HG02852 (cell line): ENCODE data around the gene SRGAP2.
"Not testable (repeated sequence)": the region's sequence is repeated elsewhere in the genome, so short reads cannot be mapped to it uniquely, and the experiment has no call there.

Experiments
- ATAC-seq: cut with Tn5 transposase; IDR thresholded peaks from one replicate; pipeline ENCODE4 v1.9.1; 2021; ENCODE audit warnings: mild to moderate bottlenecking, moderate library complexity; ENCODE audit not compliant: unreplicated experiment

Gene SRGAP2

GRCh38 chr1:206204871-206205270, 1.5 kb downstream of the SRGAP2 start:
- ATAC-seq = not testable (repeated sequence)

GRCh38 chr1:206205569-206205968, 2.2 kb downstream of the SRGAP2 start:
- ATAC-seq = not testable (repeated sequence)

DNA sequence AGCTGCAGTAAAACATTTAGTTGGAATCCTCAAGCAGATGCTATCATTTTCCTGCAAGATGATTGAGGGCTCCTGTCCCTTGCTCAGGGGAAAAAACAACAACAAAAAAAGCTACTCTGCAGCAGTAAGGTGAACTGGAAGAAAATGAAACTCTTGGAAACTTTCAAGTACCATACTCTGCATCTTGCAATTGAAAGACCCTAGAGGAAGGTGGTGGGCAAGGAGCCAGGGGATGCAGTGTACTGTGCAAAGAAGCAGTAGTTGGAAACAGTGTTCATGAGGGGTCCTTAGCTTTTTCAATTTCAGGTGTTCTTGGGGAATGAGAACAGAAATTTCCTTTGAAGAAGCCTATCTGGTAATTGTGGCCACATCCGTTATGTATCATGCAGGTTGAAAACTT, 7.5 kb downstream of the SRGAP2 start:
- ATAC-seq = not testable (repeated sequence)

DNA sequence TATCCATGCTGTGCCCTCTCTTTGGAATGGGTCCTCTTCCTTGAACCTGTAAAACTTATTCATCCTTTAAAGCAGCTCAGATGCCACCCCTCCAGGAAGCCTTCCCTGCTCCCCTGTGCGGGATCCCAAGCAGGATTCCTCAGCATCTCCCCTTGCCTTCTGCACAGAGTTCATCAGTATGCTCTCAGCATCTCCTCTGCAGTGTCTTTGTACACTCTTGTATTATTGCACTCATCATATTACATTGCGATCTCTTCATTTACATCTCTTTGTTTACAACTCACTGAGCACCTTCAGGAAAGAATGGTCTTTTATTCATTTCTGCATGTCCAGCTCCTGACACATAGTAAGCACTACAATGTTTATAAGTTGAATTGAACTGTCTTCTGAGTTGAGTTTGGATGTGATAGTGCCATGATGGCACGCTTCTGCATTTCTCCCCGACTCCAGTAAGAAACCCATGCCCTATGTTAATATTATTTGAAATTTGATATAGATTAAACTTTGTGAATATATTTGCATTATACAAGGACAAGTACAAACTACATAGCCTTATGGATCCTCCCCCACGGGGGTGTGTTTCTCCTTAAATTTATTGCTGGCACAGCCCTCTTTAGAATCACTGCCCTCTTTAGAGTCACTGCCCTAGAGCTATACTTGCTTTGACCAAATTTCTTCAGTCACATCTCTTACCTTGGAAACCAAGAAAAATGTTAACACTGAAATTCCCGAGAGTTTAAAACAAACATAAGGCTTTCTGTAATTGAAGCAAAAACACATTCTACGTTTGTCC, 12.5 kb downstream of the SRGAP2 start:
- ATAC-seq = not testable (repeated sequence)

DNA sequence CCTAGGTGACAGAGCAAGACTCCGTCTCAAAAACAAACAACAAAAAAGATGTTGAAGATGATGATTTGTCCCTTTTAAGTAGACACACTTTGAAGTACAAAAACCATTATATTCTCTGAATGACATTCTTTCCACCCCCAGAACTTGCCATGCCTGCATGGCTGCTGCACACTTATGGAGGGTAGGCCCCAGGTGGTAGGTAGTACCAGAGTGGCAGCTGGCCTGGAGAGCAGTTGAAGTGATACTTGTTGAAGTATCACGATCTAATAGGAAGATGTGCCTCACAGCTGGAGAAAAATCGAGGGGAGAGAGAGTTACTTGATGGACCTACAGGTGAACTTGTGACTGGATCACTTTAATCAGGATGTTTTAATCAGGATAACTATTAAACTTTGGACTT, 14.9 kb downstream of the SRGAP2 start:
- ATAC-seq = not testable (repeated sequence)

- ATAC-seq = not testable (repeated sequence)
Observed at GRCh38 chr1:206218765-206219164, 15.4 kb downstream of the SRGAP2 start.

GRCh38 chr1:206219514-206220331, 16.4 kb downstream of the SRGAP2 start:
- ATAC-seq = not testable (repeated sequence)

DNA sequence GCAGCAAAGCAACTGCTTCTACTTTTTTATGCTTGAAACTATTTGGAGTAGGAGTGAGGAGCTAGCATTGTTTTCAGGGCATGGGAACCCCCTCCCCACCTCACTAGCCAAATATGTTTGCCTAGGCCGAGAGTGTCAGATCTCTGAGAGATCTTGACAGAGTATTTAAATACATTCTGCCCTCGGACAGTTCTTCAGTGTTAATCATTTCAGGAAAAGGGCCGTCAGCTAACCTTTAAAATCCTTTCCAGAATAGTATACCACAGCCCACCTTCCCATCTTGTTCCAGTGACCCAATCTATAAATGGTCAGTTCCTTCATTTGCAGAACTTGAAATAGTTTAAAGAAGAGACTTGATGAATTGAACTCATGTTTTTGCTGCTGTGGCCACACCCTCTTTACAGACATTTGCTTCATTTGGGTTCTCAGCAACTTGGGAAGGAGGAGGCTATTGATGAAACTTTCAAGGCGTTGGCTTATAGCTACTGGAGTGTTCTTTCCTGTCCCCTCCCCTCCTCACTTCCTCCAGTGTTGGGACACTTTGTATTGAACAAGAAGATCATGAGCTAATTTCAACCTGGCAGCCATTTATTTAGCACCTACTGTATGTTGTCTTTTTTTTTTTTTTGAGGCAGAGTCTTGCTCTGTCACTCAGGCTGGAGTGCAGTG, 17.1 kb downstream of the SRGAP2 start:
- ATAC-seq = not testable (repeated sequence)

DNA sequence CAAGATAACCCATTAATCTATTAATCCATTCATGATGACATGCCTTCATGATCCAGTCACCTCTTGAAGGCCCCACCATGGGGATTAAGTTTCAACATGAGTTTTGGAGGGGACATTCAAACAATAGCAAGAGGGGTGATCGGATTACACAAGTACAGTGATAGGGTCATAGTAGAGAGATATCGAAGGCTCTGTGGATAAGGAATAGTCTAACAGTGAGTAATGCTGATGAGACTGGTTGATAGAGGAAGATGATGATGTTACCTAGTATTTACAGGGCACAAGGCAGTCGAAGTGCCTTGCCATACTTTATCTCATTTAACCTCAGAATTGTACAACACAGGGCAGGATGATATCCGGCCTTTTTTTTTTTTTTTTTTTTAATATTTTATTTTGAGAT, 18.2 kb downstream of the SRGAP2 start:
- ATAC-seq = not testable (repeated sequence)

- not testable (repeated sequence) for ATAC-seq
Observed at GRCh38 chr1:206224190-206224776, 20.9 kb downstream of the SRGAP2 start.

- not testable (repeated sequence) for ATAC-seq
Observed at GRCh38 chr1:206225386-206225785, 22.0 kb downstream of the SRGAP2 start.

DNA sequence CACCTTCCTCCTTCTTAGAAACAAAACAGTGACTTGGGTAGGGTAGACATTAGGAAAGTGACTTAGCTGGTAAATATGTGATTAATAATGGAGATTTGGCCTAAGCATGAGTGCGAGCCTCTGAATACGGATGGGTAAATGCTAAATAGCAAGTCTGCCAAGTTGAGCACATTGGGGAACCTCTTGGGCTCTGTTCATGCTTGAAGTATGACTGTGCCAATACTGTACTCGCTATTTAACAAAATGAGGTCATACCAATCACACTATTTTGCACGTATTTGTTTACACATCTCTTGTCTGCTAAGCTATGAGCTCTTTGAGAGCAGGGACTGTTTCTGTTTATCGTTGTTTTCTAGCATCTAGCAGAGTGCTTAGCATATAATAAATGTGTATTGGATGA, 23.5 kb downstream of the SRGAP2 start:
- ATAC-seq = not testable (repeated sequence)

- not testable (repeated sequence) for ATAC-seq
Observed at GRCh38 chr1:206229286-206229685, 25.9 kb downstream of the SRGAP2 start.

- ATAC-seq = not testable (repeated sequence)
Observed at GRCh38 chr1:206231989-206232388, 28.6 kb downstream of the SRGAP2 start.

- ATAC-seq = peak; percentile 81
Observed at GRCh38 chr1:206232970-206233645, 29.8 kb downstream of the SRGAP2 start.

- not testable (repeated sequence) for ATAC-seq
Observed at GRCh38 chr1:206234189-206234916, 31.0 kb downstream of the SRGAP2 start.

- ATAC-seq = not testable (repeated sequence)
Observed at GRCh38 chr1:206235190-206235589, 31.8 kb downstream of the SRGAP2 start.

- peak; percentile 38 for ATAC-seq
Observed at GRCh38 chr1:206240288-206240687, 36.9 kb downstream of the SRGAP2 start.

DNA sequence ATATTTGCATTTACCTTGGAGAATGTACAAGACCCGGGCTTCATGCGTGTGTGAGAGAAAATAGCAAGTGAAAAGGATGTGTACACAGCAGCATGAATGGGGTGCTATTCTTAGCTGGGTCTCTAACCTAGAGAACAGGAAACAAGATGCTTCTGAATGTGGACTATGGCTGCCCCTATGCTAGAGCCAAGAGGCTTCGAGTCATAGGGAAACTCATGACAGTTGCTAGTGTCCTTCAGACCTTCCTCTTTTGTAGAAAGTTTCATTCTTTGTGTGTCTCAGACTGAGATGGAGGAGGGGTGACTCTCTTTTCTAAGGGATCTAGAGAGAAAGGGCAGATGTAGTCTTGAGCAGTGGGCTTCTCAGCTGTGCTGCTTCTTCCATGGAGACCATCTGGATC, 40.0 kb downstream of the SRGAP2 start:
- ATAC-seq = peak; percentile 99

- ATAC-seq = not testable (repeated sequence)
Observed at GRCh38 chr1:206245479-206245878, 42.1 kb downstream of the SRGAP2 start.
